Astrocyte (in vitro differentiated cells and primary cell): ENCODE results near the gene SLC23A3. TPM values are rescaled to one million over a fixed set of nuclear protein-coding genes. Genes with fewer than 3 reads are reported as not detected.

Experiments
- DNase-seq: peaks from one replicate; pipeline ENCODE4 v3.0.0-alpha.2; 2010; ENCODE audit warnings: low read depth
- FAIRE-seq: peaks from 2 replicates; lab custom pipeline; 2011; peaks lifted over from hg19 to GRCh38; lab: Jason Lieb, UNC
- H2AFZ ChIP-seq: 2 replicates; pipeline ENCODE4 v1.6.0; 2012; ENCODE audit warnings: low read depth, low read length, inconsistent platforms
- H3K27ac ChIP-seq: 2 replicates; pipeline ENCODE4 v1.5.1; 2011; ENCODE audit warnings: low read depth, low read length, inconsistent platforms
- H3K27me3 ChIP-seq: 2 replicates; pipeline ENCODE4 v1.6.0; 2011; ENCODE audit warnings: low read length, inconsistent platforms; ENCODE audit not compliant: insufficient read depth
- H3K36me3 ChIP-seq: 2 replicates; pipeline ENCODE4 v1.5.1; 2011; ENCODE audit warnings: low read length, inconsistent platforms; ENCODE audit not compliant: insufficient read depth
- H3K4me1 ChIP-seq: 2 replicates; pipeline ENCODE4 v1.5.1; 2011; ENCODE audit warnings: low read length, inconsistent platforms; ENCODE audit not compliant: insufficient read depth
- H3K4me2 ChIP-seq: 2 replicates; pipeline ENCODE4 v1.6.0; 2012; ENCODE audit warnings: low read length, inconsistent platforms
- H3K4me3 ChIP-seq: 2 replicates; pipeline ENCODE4 v1.5.1; 2011; ENCODE audit warnings: low read depth, mild to moderate bottlenecking, low read length, inconsistent platforms; ENCODE audit not compliant: insufficient read depth
- H3K79me2 ChIP-seq: 2 replicates; pipeline ENCODE4 v1.6.0; 2012; ENCODE audit warnings: mild to moderate bottlenecking, low read length, inconsistent platforms; ENCODE audit not compliant: insufficient read depth
- H3K9ac ChIP-seq: 2 replicates; pipeline ENCODE4 v1.6.0; 2012; ENCODE audit warnings: mild to moderate bottlenecking, low read length, inconsistent platforms
- H3K9me3 ChIP-seq: 2 replicates; pipeline ENCODE4 v1.5.1; 2012; ENCODE audit warnings: low read depth, mild to moderate bottlenecking, low read length, inconsistent platforms; ENCODE audit not compliant: insufficient read depth
- H4K20me1 ChIP-seq: 2 replicates; pipeline ENCODE4 v1.6.0; 2012; ENCODE audit warnings: low read length, inconsistent platforms; ENCODE audit not compliant: insufficient read depth
- H3K27ac Mint-ChIP-seq: one replicate; pipeline ENCODE4 v1.8.0; 2021; ENCODE audit warnings: mild to moderate bottlenecking, mixed read lengths; ENCODE audit not compliant: unreplicated experiment
- H3K27me3 Mint-ChIP-seq: one replicate; pipeline ENCODE4 v1.8.0; 2021; ENCODE audit warnings: low read depth, mixed read lengths; ENCODE audit not compliant: unreplicated experiment
- H3K36me3 Mint-ChIP-seq: one replicate; pipeline ENCODE4 v1.8.0; 2021; ENCODE audit warnings: low read depth, mixed read lengths; ENCODE audit not compliant: unreplicated experiment
- H3K4me1 Mint-ChIP-seq: one replicate; pipeline ENCODE4 v1.8.0; 2021; ENCODE audit warnings: low read depth, mixed read lengths; ENCODE audit not compliant: unreplicated experiment
- H3K4me3 Mint-ChIP-seq: one replicate; pipeline ENCODE4 v1.8.0; 2021; ENCODE audit warnings: mild to moderate bottlenecking, moderate library complexity, mixed read lengths; ENCODE audit not compliant: unreplicated experiment
- H3K9me3 Mint-ChIP-seq: one replicate; pipeline ENCODE4 v1.8.0; 2021; ENCODE audit warnings: mild to moderate bottlenecking, mixed read lengths; ENCODE audit not compliant: unreplicated experiment
- EZH2 ChIP-seq: IDR thresholded peaks from 2 replicates; pipeline ENCODE4 v1.6.1; 2012; ENCODE audit warnings: mild to moderate bottlenecking, low read length, inconsistent platforms; ENCODE audit not compliant: insufficient read depth
- total RNA-seq: library from RNA; stranded (reverse); gene quantifications from 2 replicates; pipeline ENCODE4 v1.2.1, GENCODE V29; 2021
- TF ChIP-seq, protein P1 (sequence below): IDR thresholded peaks from 2 replicates; pipeline ENCODE4 v1.5.1; 2011; ENCODE audit warnings: low read depth, mild to moderate bottlenecking, inconsistent platforms, low read length, moderate library complexity; ENCODE audit not compliant: insufficient read depth

Gene SLC23A3
- total RNA-seq, 1 donor from 2014 or later = 1.2 TPM

DNA sequence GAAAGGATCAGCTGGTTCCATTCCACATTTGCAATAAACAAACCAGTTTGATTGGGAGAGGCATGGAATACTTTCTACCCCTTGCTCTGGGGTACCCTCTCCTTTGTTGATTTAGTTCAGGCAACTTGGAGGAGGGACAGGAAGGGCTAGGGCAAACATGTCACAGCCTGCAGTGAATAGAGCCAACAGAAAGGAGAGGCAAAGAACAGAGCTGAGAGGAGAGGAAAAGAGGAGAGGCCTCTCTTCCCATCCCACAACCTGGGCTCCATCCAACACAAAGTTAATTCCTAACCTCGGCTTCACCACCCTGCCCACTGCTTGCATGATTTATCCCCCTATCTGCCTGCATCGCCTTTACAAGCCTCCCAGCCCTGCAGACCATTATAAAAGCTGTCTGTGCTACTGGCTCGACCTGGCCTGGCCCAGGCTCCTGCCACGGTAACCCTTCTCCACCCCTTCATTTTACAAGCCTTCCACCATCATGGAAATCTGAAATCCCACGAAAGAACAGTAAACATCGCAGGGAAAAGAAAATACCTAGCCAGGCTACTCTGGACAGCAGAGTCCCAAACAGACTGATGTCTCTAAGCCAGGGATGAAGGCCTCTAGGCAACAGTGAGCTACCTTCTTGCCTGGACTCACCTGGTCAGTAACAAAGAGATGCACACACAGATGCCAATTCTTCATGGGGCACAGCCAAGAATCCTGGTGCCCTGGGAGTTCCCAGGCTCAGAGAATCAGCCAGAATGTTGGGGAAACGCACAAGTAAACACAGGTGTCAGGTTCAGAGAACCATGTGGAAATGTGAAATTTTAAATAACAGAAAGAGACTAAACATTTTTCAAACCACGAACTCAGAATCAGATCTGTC, 52.8 kb downstream of the SLC23A3 start:
- Histone ChIP-seq H3K4me3 (no peak overlapping the region), H2AFZ (no peak overlapping the region), H3K4me2 (no peak overlapping the region), H3K4me1 (no peaks in the 10 kb centered on the region), H3K36me3 (no peaks in the 10 kb centered on the region), H3K9ac (no peak overlapping the region), H3K79me2 (no peaks in the 10 kb centered on the region), H3K27me3 (no peaks in the 10 kb centered on the region), H3K9me3 (no peaks in the 10 kb centered on the region), H3K27ac (no peak overlapping the region), H4K20me1 (peaks cover 30% of the 10 kb centered on the region)
- H3K9me3 Mint-ChIP-seq = no peaks in the 10 kb centered on the region
- no peak for FAIRE-seq
- peaks cover 40% of the 10 kb centered on the region for H3K27me3 Mint-ChIP-seq
- H3K27ac Mint-ChIP-seq = no peak overlapping the region
- no peak overlapping the region for H3K4me3 Mint-ChIP-seq
- H3K4me1 Mint-ChIP-seq = no peaks in the 10 kb centered on the region
- no peak for DNase-seq
- peaks cover 5% of the 10 kb centered on the region for H3K36me3 Mint-ChIP-seq
- TF ChIP-seq EZH2 = no peak
- TF ChIP-seq, protein P1, sequence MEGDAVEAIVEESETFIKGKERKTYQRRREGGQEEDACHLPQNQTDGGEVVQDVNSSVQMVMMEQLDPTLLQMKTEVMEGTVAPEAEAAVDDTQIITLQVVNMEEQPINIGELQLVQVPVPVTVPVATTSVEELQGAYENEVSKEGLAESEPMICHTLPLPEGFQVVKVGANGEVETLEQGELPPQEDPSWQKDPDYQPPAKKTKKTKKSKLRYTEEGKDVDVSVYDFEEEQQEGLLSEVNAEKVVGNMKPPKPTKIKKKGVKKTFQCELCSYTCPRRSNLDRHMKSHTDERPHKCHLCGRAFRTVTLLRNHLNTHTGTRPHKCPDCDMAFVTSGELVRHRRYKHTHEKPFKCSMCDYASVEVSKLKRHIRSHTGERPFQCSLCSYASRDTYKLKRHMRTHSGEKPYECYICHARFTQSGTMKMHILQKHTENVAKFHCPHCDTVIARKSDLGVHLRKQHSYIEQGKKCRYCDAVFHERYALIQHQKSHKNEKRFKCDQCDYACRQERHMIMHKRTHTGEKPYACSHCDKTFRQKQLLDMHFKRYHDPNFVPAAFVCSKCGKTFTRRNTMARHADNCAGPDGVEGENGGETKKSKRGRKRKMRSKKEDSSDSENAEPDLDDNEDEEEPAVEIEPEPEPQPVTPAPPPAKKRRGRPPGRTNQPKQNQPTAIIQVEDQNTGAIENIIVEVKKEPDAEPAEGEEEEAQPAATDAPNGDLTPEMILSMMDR = no peak

DNA sequence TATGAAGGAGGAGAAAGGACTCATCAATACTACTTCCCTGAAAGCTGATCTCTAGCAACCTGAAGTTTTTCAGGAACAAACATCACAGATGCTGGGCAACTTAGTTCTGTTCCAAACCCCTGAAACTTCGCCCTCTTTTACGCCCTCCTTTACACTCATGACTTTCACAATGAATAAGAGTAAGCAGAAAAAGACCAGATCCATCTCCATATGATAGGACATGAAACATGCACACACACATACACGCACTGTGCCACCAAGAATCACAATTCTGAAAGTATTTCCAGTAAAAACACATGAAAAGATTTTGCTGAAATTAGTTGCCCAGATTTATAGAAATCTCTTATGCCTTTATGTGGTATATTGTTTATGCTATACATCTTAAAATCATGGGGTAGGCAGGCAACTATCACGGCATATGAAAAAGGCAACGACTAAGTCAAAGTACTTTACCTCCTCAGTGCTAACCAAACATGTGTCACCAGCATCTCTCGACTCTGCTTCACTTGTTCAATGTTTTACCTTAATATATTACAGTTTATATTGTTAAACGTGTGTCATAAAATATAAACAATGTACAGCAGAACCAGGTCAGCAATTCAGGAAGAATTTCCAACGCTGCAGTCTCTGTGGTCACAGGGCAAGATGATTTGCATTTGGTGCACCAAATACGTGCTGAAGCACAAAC, 57.0 kb downstream of the SLC23A3 start:
- peaks cover 5% of the 10 kb centered on the region for H3K36me3 Mint-ChIP-seq
- TF ChIP-seq EZH2 = no peak
- TF ChIP-seq, protein P1 = no peak
- no peaks in the 10 kb centered on the region for H3K4me1 Mint-ChIP-seq
- no peak overlapping the region for H3K9ac ChIP-seq
- peaks cover 15% of the 10 kb centered on the region for H4K20me1 ChIP-seq
- no peaks in the 10 kb centered on the region for H3K36me3 ChIP-seq
- H3K4me3 ChIP-seq = no peak overlapping the region
- no peak overlapping the region for H3K4me2 ChIP-seq
- H3K9me3 Mint-ChIP-seq = no peaks in the 10 kb centered on the region
- FAIRE-seq (no peak), DNase-seq (no peak)
- no peak overlapping the region for H3K27ac Mint-ChIP-seq
- H3K4me1 ChIP-seq = no peaks in the 10 kb centered on the region
- H2AFZ ChIP-seq = no peak overlapping the region
- H3K27ac ChIP-seq = no peak overlapping the region
- no peaks in the 10 kb centered on the region for H3K79me2 ChIP-seq
- no peaks in the 10 kb centered on the region for H3K27me3 ChIP-seq
- H3K27me3 Mint-ChIP-seq = peaks cover 37% of the 10 kb centered on the region
- H3K9me3 ChIP-seq = no peaks in the 10 kb centered on the region
- no peak overlapping the region for H3K4me3 Mint-ChIP-seq

DNA sequence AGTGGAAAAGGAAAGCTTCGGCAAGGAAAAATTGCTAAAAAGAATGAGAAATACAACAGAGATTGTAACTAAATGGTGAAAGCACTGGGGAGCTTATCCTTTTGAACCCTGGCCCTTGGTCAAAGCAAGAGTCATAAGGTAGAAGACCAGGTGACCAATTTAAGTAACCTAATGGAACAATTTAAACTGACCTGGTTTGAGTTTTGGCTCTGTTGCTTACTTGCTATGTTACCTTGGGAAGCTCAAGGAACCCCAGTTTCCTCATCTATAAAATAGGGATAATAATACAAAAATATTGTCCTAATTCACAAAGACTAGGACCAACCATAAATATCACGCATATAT, 57.8 kb downstream of the SLC23A3 start:
- Histone ChIP-seq H3K4me1 (no peaks in the 10 kb centered on the region), H3K4me3 (no peak overlapping the region), H3K4me2 (no peak overlapping the region), H2AFZ (no peak overlapping the region), H3K9ac (no peak overlapping the region), H3K27ac (no peak overlapping the region), H3K79me2 (no peaks in the 10 kb centered on the region), H3K9me3 (no peaks in the 10 kb centered on the region), H3K27me3 (no peaks in the 10 kb centered on the region), H3K36me3 (no peaks in the 10 kb centered on the region), H4K20me1 (peaks cover 12% of the 10 kb centered on the region)
- H3K4me3 Mint-ChIP-seq = no peak overlapping the region
- peaks cover 5% of the 10 kb centered on the region for H3K36me3 Mint-ChIP-seq
- FAIRE-seq (no peak), DNase-seq (no peak)
- H3K4me1 Mint-ChIP-seq = no peaks in the 10 kb centered on the region
- no peak overlapping the region for H3K27ac Mint-ChIP-seq
- no peak for TF ChIP-seq EZH2
- TF ChIP-seq, protein P1 = no peak
- no peaks in the 10 kb centered on the region for H3K9me3 Mint-ChIP-seq
- H3K27me3 Mint-ChIP-seq = peaks cover 35% of the 10 kb centered on the region
